Effector memory CD8-positive, alpha-beta T cell (primary cell): ENCODE data around the gene PRKD2.
A peak's percentile ranks its signal among the peaks of the same experiment; 100 is the strongest.

Experiments used
- ATAC-seq: fragments of 150-1000 bp; cut with Tn5 transposase; replicated peaks from 2 replicates; pipeline ENCODE4 v1.10.0; 2021; ENCODE audit warnings: mild to moderate bottlenecking, moderate library complexity
- DNase-seq, 3 experiments: peaks; one replicate each; pipeline ENCODE4 v3.0.0; 2021
- H3K27ac Mint-ChIP-seq, 2 donors: one replicate each; pipeline ENCODE4 v1.8.0; 2022; ENCODE audit warnings: mild to moderate bottlenecking in 2 of 2, mixed read lengths in 2 of 2, moderate library complexity in 2 of 2
- H3K27me3 Mint-ChIP-seq, 2 donors: one replicate each; pipeline ENCODE4 v1.8.0; 2022; ENCODE audit warnings: mixed read lengths in 2 of 2
- H3K36me3 Mint-ChIP-seq: one replicate; pipeline ENCODE4 v1.8.0; 2022; ENCODE audit warnings: mild to moderate bottlenecking, moderate library complexity, mixed read lengths; ENCODE audit not compliant: insufficient read depth
- H3K4me1 Mint-ChIP-seq, 2 donors: one replicate each; pipeline ENCODE4 v1.8.0; 2022; ENCODE audit warnings: low read depth in 2 of 2, mixed read lengths in 2 of 2
- H3K4me3 Mint-ChIP-seq, 2 donors: one replicate each; pipeline ENCODE4 v1.8.0; 2022; ENCODE audit warnings: mild to moderate bottlenecking in 2 of 2, mixed read lengths in 2 of 2, moderate library complexity in 2 of 2
- H3K9me3 Mint-ChIP-seq, 2 donors: one replicate each; pipeline ENCODE4 v1.8.0; 2022; ENCODE audit warnings: mixed read lengths in 2 of 2

Gene PRKD2

DNA sequence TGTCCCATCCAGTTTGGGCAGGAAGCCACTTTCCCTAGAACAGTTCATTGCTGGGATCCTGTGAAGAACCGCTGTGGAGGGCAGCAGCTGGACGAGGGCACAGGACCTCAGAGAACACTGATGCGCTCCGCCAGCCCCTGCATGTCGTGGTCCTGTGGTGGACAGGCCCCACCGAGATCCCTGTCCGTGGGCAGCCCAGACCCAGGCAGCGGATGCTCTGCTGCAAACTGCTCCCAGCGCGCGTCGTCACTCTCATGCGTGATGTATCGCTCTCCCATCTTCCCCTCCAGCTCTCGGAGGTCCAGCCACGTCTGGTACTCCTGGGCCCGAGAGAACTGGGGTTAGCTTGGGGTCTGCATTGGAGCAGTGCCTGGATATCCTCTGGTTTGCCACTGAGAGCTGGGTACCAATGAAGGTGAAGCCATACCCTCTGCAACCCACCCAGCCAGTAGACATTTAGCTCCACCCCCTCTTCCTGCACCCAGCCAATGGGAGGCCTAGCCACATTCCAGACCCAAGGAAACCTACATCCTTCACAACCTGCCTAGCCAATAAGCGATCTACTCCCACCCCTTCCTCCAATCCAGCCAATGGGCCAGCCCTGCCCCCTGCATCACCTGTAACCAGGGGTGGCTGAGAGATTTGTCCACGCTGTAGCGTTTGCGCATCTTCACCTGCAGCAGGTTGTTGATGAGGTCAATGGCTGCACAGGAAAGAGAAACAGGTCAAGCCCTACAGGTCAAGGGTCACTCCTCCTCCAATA lies 42.3 kb downstream of the PRKD2 start:
- ATAC-seq: no peak
- H3K27ac Mint-ChIP-seq: no peak overlapping the region
- no peaks in the 10 kb centered on the region for H3K9me3 Mint-ChIP-seq
- peaks cover 4 to 14% of the 10 kb centered on the region in 2 donors for H3K4me1 Mint-ChIP-seq
- H3K27me3 Mint-ChIP-seq: no peaks in the 10 kb centered on the region
- peaks cover 59% of the 10 kb centered on the region for H3K36me3 Mint-ChIP-seq
- DNase-seq: no peak
- no peak overlapping the region for H3K4me3 Mint-ChIP-seq

- H3K36me3 Mint-ChIP-seq: peaks cover 22% of the 10 kb centered on the region
- H3K27me3 Mint-ChIP-seq: no peaks in the 10 kb centered on the region
- peaks cover 0 to 5% of the 10 kb centered on the region in 2 donors for H3K4me1 Mint-ChIP-seq
- no peak for DNase-seq
- H3K27ac Mint-ChIP-seq: no peak overlapping the region
- ATAC-seq: no peak
- no peak overlapping the region for H3K4me3 Mint-ChIP-seq
- no peaks in the 10 kb centered on the region for H3K9me3 Mint-ChIP-seq
Measured at GRCh38 chr19:46670813-46671212, 46.1 kb downstream of the PRKD2 start.

DNA sequence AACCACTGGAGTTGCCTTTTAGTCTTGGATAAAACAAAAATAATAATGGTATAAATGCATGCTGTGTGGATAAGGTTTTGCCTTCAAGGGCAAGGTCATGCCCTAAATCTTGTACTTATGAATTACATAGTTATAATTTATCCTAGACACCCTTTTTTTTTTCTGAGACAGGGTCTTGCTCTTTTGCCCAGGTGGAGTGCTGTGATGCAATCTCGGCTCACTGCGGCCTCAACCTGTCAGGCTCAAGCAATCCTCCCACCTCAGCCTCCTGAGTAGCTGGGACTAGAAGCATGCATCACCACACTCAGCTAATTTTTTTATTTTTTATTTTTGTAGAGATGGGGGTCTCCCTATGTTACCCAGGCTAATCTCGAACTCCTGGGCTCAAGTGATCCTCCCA lies 48.3 kb downstream of the PRKD2 start:
- ATAC-seq: no peak
- Mint-ChIP-seq H3K36me3 (peaks cover 4% of the 10 kb centered on the region), H3K27ac (no peak overlapping the region), H3K27me3 (no peaks in the 10 kb centered on the region), H3K9me3 (no peaks in the 10 kb centered on the region), H3K4me3 (no peak overlapping the region), H3K4me1 (peaks cover 0 to 5% of the 10 kb centered on the region in 2 donors)
- no peak for DNase-seq

DNA sequence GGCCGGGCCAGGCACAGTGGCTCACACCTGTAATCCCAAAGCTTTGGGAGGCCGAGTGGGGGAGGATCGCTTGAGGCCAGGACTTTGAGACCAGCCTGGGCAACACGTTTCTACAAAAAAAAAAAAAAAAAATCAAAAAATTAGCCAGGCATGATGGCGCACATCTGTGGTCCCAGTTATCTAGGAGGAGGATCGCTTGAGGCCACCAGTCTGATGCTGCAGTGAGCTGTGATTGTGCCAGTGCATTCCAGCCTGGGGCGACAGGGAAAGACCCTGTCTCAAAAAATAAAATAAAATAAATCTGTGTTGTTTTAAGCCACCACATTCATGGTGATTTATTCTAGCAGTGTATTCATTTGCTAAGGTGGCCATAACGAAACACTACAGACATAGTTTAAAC lies 51.8 kb downstream of the PRKD2 start:
- Mint-ChIP-seq H3K9me3 (no peaks in the 10 kb centered on the region), H3K27me3 (peaks cover under 1 to 2% of the 10 kb centered on the region in 2 donors), H3K27ac (no peak overlapping the region), H3K4me3 (no peak overlapping the region), H3K4me1 (peaks cover 6 to 11% of the 10 kb centered on the region in 2 donors), H3K36me3 (peaks cover 8% of the 10 kb centered on the region)
- ATAC-seq (no peak), DNase-seq (no peak)

GRCh38 chr19:46661735-46662592 lies 55.0 kb downstream of the PRKD2 start:
- peak overlapping the region; percentile 69 to 77 for H3K4me3 Mint-ChIP-seq
- DNase-seq: peak; percentile 63 to 66 (median 65)
- peaks cover 15 to 16% of the 10 kb centered on the region in 2 donors for H3K4me1 Mint-ChIP-seq
- peak; percentile 49 for ATAC-seq
- no peaks in the 10 kb centered on the region for H3K9me3 Mint-ChIP-seq
- peaks cover 8% of the 10 kb centered on the region for H3K36me3 Mint-ChIP-seq
- H3K27ac Mint-ChIP-seq: peak overlapping the region; percentile 6 to 60
- H3K27me3 Mint-ChIP-seq: peaks cover 19 to 33% of the 10 kb centered on the region in 2 donors

DNA sequence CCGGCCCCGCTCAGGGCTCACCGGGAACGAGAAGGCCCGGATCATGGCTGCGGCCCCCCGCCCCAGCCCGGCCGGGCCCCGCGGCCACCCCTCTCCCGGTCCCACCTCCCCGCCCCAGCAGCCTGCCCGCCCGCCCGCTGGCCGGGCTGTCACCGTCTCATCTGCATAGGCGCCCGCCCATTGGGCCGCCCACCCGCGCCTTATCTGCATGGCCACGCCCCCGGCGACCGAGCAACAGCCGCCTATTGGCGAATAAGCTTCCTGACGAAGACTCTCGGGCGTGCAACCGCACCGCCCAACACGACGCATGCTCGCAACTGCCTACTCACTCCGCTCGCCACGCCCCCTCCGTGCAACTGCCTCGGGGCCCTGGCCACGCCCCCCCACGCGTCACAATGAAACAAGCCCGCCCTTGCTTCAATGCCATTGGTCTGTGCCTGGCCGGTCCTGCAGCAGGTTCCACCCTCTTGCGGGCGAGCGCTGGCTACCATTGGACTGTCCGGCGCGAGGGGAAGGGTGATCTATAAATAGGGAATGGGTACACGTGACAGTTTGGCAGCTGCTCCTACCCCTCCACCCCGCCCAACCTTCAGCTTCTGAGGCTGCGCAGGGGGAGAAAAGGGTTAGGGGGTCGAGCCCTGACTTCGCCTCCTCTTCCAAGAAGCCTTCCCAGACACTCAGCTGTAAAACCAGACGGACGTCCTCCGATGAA lies 55.7 kb downstream of the PRKD2 start, which contains the start of gene DACT3:
TSS of gene DACT3 (minus strand) at position 163 of the 712 bp plus-strand sequence. CDS start at position 45, 118 bp downstream.
- DNase-seq (peak; percentile 99 to 100 (median 100)), ATAC-seq (peak; percentile 88)
- H3K27ac Mint-ChIP-seq: peak within 1 kb of the TSS; percentile 6 to 60
- peaks cover 15 to 16% of the 10 kb centered on the region in 2 donors for H3K4me1 Mint-ChIP-seq
- peaks cover 23 to 40% of the 10 kb centered on the region in 2 donors for H3K27me3 Mint-ChIP-seq
- H3K36me3 Mint-ChIP-seq: peaks cover 8% of the 10 kb centered on the region
- H3K4me3 Mint-ChIP-seq: peak within 1 kb of the TSS; percentile 69 to 77
- no peaks in the 10 kb centered on the region for H3K9me3 Mint-ChIP-seq

- ATAC-seq (no peak), DNase-seq (no peak)
- Mint-ChIP-seq H3K9me3 (no peaks in the 10 kb centered on the region), H3K4me3 (peak overlapping the region; percentile 69 to 77), H3K36me3 (peaks cover 8% of the 10 kb centered on the region), H3K27me3 (peaks cover 24 to 41% of the 10 kb centered on the region in 2 donors), H3K27ac (no peak overlapping the region), H3K4me1 (peaks cover 15 to 16% of the 10 kb centered on the region in 2 donors)
Measured at GRCh38 chr19:46660551-46661019, 56.3 kb downstream of the PRKD2 start.

DNA sequence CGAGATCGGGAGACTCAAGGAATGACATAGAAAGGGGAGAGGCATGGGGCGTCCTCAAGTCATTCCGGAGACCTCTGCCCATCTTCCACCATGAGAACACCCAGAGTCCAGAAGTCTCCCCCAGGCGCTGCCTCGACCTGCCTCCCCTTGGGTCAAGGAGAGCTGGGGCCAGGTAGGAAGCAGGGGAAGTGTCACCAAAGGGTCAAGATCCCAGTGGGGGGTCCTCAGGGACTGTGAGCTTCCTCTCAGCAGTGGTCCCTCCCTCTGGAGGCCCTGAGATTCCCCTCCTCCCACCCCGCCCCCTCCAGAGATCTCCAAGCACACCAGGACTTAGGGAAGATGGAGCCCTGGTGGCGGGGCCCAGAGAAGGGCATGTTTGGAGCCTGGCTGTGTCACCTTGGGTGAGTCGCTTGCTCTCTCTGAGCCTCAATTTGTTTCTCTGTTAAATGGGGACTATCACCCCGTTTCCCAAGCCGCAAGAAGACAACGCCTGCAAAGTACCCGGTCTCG lies 56.9 kb downstream of the PRKD2 start:
- H3K9me3 Mint-ChIP-seq: no peaks in the 10 kb centered on the region
- H3K4me3 Mint-ChIP-seq: peak overlapping the region; percentile 69 to 77
- peaks cover 29 to 46% of the 10 kb centered on the region in 2 donors for H3K27me3 Mint-ChIP-seq
- H3K4me1 Mint-ChIP-seq: peaks cover 15 to 16% of the 10 kb centered on the region in 2 donors
- no peak overlapping the region for H3K27ac Mint-ChIP-seq
- H3K36me3 Mint-ChIP-seq: peaks cover 8% of the 10 kb centered on the region
- ATAC-seq (no peak), DNase-seq (no peak)

- Mint-ChIP-seq H3K9me3 (no peaks in the 10 kb centered on the region), H3K27me3 (peaks cover 33 to 53% of the 10 kb centered on the region in 2 donors), H3K4me1 (peaks cover 15 to 16% of the 10 kb centered on the region in 2 donors), H3K4me3 (peak overlapping the region; percentile 69 to 77), H3K36me3 (peaks cover 8% of the 10 kb centered on the region), H3K27ac (no peak overlapping the region)
- ATAC-seq (no peak), DNase-seq (no peak)
Measured at GRCh38 chr19:46659151-46660007, 57.5 kb downstream of the PRKD2 start.

DNA sequence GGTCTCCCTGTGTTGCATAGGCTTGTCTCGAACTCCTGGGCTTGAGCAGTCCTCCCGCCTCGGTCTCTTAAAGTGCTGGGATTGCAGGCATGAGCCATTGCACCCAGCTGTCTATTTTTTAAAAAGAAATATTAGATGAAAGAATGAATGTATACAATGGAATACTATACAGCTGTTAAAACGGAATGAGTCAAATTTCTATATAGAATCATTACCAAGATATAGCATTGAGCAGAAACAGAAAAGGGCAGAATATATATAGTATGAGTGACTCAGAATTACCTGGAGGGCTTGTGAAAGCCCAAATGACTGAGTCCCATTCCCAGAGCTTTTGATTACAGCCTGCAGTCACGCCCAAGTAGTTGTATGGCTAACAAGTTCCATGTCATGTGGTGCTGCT lies 60.4 kb downstream of the PRKD2 start:
- peaks cover 9 to 10% of the 10 kb centered on the region in 2 donors for H3K4me1 Mint-ChIP-seq
- no peak overlapping the region for H3K4me3 Mint-ChIP-seq
- no peak for DNase-seq
- no peaks in the 10 kb centered on the region for H3K9me3 Mint-ChIP-seq
- peaks cover 59 to 81% of the 10 kb centered on the region in 2 donors for H3K27me3 Mint-ChIP-seq
- ATAC-seq: no peak
- no peak overlapping the region for H3K27ac Mint-ChIP-seq
- H3K36me3 Mint-ChIP-seq: no peaks in the 10 kb centered on the region

GRCh38 chr19:46654621-46655152 lies 62.2 kb downstream of the PRKD2 start:
- ATAC-seq: no peak
- Mint-ChIP-seq H3K4me1 (peaks cover 2 to 5% of the 10 kb centered on the region in 2 donors), H3K36me3 (peaks cover 4% of the 10 kb centered on the region), H3K9me3 (no peaks in the 10 kb centered on the region), H3K4me3 (no peak overlapping the region), H3K27me3 (peaks cover 71 to 94% of the 10 kb centered on the region in 2 donors), H3K27ac (no peak overlapping the region)
- DNase-seq: no peak

DNA sequence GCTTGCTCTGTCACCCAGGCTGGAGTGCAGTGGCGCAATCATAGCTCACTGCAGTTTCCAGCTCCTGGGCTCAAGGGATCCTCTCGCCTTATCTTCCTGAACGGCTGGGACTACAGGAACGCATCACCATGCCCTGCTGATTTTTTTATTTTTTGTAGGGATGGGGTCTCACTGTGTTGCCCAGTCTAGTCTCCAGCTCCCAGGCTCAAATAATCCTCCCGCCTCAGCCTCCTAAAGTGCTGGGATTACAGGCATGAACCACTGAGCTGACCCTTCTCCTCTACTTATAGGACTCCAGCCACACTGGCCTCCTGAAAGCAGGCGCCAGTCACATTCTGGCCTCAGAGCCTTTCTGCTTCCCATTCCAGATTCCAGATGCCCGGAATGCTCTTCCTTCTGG lies 66.5 kb downstream of the PRKD2 start:
- Mint-ChIP-seq H3K4me1 (peaks cover 2 to 4% of the 10 kb centered on the region in 2 donors), H3K36me3 (peaks cover 4% of the 10 kb centered on the region), H3K27me3 (peaks cover 69 to 90% of the 10 kb centered on the region in 2 donors), H3K9me3 (no peaks in the 10 kb centered on the region), H3K4me3 (peak overlapping the region in 1 of 2 donors; percentile 46), H3K27ac (no peak overlapping the region)
- no peak for ATAC-seq
- no peak for DNase-seq
